Body of pancreas (tissue), 4 donors: Measurements from ENCODE around the gene NTRK2.

Experiments used
- CTCF ChIP-seq, 7 experiments: fragments of 450-650 bp in 4 of 7; fragments of 200-600 bp in 3 of 7; sonication (generic) in 3 of 7; IDR thresholded peaks; one replicate each; pipeline ENCODE4 v1.5.1; 2016 to 2019; ENCODE audit warnings: antibody characterized with exemption in 7 of 7
- POLR2A ChIP-seq, 3 donors: fragments of 450-650 bp; IDR thresholded peaks; one replicate each; pipeline ENCODE4 v1.6.1; 2016; ENCODE audit warnings: antibody characterized with exemption in 3 of 3, mild to moderate bottlenecking in 2 of 3

- no peak for TF ChIP-seq CTCF (IDR thresholded peaks at IDR 0.05)
- no peak for TF ChIP-seq POLR2A (IDR thresholded peaks at IDR 0.05)
Measured at GRCh38 chr9:84754881-84755280, 85.4 kb downstream of the NTRK2 start.
